ENCODE measurements around the gene DUOX1. TPM values are rescaled to one million over a fixed set of nuclear protein-coding genes. Genes with fewer than 3 reads are reported as not detected.

The DUOX1 gene
- total RNA-seq, 1 experiment from 2014 or later: 19.6 TPM

GRCh38 chr15:45115312-45115820 is 14.4 kb upstream of the DUOX1 start:
- no TSS peak for BruUV-seq (replicated peaks)
- ChIA-PET CTCF (interaction anchor here (0.8 kb wide), 1 partner anchor 10 kb away, joined by 4 read pairs; no protein-coding TSS in a partner anchor), POLR2A (no interaction called here), RAD21 (ENCODE audit: low non-redundant PET in 1 of 2, low total read pairs in 2 of 2, uncharacterized antibody in 2 of 2, unreplicated experiment in 2 of 2) (no interaction called here)
- Histone ChIP-seq H3K79me2 (ENCODE audit: insufficient read depth, low read length) (no peaks in the 10 kb centered on the region), H3K9me3 (ENCODE audit: control insufficient read depth in 1 of 2, insufficient read depth in 1 of 2, low read depth in 1 of 2, low read length in 2 of 2) (no peaks in the 10 kb centered on the region), H3K4me1 (ENCODE audit: control insufficient read depth in 1 of 2, insufficient read depth in 2 of 2, low read length in 2 of 2) (peaks cover 0 to 4% of the 10 kb centered on the region in 2 experiments; a peak in 2 of 4 replicates), H3K36me3 (ENCODE audit: control insufficient read depth in 1 of 2, insufficient read depth in 2 of 2, low read length in 2 of 2) (no peaks in the 10 kb centered on the region), H3K9me2 (ENCODE audit: insufficient read depth) (no peaks in the 10 kb centered on the region), H3K27me3 (ENCODE audit: insufficient read depth, low read length) (no peaks in the 10 kb centered on the region), H2AFZ (ENCODE audit: low read depth, low read length, poor library complexity, severe bottlenecking) (no peak overlapping the region), H4K20me1 (ENCODE audit: insufficient read depth) (no peaks in the 10 kb centered on the region), H3K27ac (ENCODE audit: low read depth, low read length) (no peak overlapping the region), H3K4me3 (replicated peaks in 1 of 2; ENCODE audit: low read depth in 1 of 2, low read length in 2 of 2) (no peak overlapping the region), H3K9ac (ENCODE audit: low read length) (no peak overlapping the region), H3K4me2 (ENCODE audit: low read length) (no peak overlapping the region)
- no peak for DNase-seq (ENCODE audit: low read depth, low spot score)
- TF ChIP-seq, protein P1, sequence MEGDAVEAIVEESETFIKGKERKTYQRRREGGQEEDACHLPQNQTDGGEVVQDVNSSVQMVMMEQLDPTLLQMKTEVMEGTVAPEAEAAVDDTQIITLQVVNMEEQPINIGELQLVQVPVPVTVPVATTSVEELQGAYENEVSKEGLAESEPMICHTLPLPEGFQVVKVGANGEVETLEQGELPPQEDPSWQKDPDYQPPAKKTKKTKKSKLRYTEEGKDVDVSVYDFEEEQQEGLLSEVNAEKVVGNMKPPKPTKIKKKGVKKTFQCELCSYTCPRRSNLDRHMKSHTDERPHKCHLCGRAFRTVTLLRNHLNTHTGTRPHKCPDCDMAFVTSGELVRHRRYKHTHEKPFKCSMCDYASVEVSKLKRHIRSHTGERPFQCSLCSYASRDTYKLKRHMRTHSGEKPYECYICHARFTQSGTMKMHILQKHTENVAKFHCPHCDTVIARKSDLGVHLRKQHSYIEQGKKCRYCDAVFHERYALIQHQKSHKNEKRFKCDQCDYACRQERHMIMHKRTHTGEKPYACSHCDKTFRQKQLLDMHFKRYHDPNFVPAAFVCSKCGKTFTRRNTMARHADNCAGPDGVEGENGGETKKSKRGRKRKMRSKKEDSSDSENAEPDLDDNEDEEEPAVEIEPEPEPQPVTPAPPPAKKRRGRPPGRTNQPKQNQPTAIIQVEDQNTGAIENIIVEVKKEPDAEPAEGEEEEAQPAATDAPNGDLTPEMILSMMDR (IDR thresholded peaks at IDR 0.05 in 2 of 3, conservative IDR thresholded peaks at IDR 0.05 in 1 of 3; ENCODE audit: borderline replicate concordance in 1 of 3, insufficient read depth in 1 of 3, low read depth in 2 of 3, low read length in 2 of 3): no peak
- TF ChIP-seq ZNF274 (IDR thresholded peaks at IDR 0.05; ENCODE audit: low read depth, low read length) (no peak), ZBTB33 (IDR thresholded peaks at IDR 0.05; ENCODE audit: extremely low read depth, insufficient replicate concordance, low read length) (no peak), CBX3 (IDR thresholded peaks at IDR 0.05; ENCODE audit: low read depth) (no peak), POLR2A (IDR thresholded peaks at IDR 0.05; ENCODE audit: borderline replicate concordance, extremely low read depth, insufficient read depth, insufficient read length) (no peak), REST (IDR thresholded peaks at IDR 0.05; ENCODE audit: low read depth) (no peak), JUND (IDR thresholded peaks at IDR 0.05) (no peak), SP1 (IDR thresholded peaks at IDR 0.05; ENCODE audit: low read depth) (no peak), EZH2 (IDR thresholded peaks at IDR 0.05) (no peak)
- TF ChIP-seq, protein P2, sequence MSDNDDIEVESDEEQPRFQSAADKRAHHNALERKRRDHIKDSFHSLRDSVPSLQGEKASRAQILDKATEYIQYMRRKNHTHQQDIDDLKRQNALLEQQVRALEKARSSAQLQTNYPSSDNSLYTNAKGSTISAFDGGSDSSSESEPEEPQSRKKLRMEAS (IDR thresholded peaks at IDR 0.05): no peak
- intact Hi-C loops (cut with micrococcal nuclease): no loop called here
- ATAC-seq: no peak

All from HCT116 (cell line).